HG03469 (cell line): Measurements from ENCODE around the gene PLA2G2C.

ENCODE experiments used
- ATAC-seq: cut with Tn5 transposase; IDR thresholded peaks from one replicate; pipeline ENCODE4 v1.9.1; 2021; ENCODE audit warnings: mild to moderate bottlenecking, moderate library complexity, moderate number of reproducible peaks; ENCODE audit not compliant: unreplicated experiment

The PLA2G2C gene

GRCh38 chr1:20209471-20209870 lies 23.2 kb upstream of the PLA2G2C start:
- ATAC-seq: no peak

- ATAC-seq: no peak
These were observed 21.2 kb upstream of the PLA2G2C start for GRCh38 chr1:20207546-20207945.

DNA sequence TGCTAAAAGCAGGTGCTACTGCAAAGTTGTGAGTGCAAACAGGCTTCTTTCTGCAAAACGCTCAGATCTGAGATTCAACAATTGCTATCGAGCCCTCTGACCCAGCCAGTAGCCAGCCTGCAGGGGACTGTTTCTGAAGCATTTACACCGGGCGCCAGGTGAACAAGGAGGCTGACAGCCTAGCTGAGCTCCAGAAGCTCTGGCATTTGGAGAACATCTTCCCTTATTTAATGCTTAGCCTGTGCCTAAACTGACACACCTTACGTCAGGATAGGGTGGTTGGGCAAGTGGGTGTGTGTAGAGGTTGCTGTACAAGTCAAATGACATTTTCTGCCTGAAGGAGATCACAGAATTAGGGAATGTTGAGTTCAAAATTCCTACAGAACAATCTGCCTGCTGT lies 15.8 kb upstream of the PLA2G2C start:
- no peak for ATAC-seq

DNA sequence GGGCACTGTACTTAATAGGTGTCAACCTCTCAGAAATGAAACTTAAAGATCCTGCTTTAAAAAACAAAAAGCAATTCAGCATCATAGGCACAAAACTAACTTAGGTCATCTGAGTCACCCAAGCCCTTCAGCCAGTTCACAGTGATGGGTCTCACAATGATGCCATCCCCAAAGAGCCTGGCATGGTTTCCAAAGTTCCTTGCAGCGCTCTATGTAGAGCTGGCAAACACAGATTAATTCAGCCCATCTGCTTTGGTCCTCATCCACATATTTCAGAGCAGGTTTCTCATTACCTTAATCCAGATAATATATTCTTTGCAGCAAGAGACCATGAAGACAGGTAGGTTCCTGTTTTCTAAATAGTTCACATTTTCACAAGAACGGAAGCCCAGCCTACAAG lies 14.6 kb upstream of the PLA2G2C start:
- no peak for ATAC-seq

DNA sequence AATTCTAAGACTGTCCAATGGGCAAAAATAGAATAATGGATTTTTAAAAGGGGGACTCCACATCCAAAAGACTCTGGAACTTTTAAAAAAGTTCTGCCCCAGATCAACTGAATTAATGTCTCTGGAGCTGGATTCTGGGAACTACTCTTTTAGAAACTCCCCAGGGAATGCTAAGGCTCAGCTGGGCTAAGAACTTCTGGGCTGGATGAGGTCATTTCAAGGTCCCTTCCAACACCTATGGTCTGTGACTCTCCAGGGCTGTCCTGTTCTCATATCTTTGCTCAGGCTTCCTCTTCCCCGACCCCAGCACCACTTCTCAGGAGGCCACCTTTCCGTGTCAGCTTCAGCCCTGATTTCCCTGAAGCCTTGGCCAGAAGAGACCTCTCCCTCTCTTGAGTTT lies 13.5 kb upstream of the PLA2G2C start:
- ATAC-seq: no peak

DNA sequence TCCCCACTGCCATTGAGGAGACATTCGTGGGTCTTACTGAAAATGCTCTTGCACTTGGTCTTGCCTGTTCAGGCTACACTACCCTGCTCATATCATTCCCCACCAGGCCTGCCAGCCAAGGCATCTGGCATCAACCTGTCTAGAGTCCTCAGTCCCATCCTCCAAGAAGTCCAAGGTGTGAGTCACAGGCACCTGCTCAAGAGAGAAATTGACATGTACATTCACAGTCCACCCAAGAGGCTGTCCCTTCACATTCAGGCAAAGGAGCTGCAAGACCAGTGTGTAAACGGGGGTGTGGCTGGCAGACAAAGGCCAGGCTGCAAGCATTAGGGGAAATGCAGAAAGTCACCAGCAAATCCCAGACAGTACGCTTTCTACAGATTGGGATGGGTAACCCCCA lies 13.1 kb upstream of the PLA2G2C start:
- ATAC-seq: no peak

GRCh38 chr1:20198918-20199317 lies 12.6 kb upstream of the PLA2G2C start:
- ATAC-seq: no peak

GRCh38 chr1:20198296-20198695 lies 12.0 kb upstream of the PLA2G2C start:
- ATAC-seq: no peak

DNA sequence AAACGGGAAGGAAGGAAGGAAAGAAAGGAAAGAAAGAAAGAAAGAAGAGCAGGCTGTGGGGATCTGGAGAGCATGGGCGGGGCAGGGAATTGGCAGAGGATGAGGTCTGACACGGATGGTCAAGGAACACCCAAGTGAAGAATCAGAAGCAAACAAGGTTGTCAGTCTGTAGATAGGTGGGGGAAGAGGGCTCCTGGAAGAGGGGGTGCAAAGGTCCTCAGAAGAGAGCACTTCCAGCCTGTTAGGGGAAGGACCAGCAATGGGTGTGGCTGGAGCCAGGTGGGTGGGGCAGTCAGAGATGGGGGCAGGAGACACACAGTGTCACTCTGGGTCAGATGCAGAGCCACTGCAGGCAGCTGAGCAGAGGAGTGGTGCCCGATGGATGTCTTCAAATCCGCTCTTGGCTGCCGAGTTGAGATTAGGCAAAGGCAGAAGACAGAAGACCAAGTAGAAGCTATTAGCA lies 11.0 kb upstream of the PLA2G2C start:
- ATAC-seq: no peak

DNA sequence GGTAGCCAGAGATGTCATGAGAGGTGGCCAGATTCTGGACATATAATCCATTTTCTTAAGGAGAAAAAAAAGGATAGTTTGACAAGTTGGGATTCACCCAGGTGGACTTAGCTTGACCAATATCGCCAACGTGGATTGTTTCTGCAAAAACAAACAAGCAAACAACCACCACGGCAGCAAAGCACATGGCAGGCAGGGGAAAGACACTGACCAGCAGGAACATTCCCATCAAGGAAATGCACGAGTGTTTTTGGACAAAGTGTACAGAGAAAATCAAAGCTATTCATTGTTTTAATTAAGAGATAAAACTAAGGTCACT lies 9.1 kb upstream of the PLA2G2C start:
- ATAC-seq: no peak

DNA sequence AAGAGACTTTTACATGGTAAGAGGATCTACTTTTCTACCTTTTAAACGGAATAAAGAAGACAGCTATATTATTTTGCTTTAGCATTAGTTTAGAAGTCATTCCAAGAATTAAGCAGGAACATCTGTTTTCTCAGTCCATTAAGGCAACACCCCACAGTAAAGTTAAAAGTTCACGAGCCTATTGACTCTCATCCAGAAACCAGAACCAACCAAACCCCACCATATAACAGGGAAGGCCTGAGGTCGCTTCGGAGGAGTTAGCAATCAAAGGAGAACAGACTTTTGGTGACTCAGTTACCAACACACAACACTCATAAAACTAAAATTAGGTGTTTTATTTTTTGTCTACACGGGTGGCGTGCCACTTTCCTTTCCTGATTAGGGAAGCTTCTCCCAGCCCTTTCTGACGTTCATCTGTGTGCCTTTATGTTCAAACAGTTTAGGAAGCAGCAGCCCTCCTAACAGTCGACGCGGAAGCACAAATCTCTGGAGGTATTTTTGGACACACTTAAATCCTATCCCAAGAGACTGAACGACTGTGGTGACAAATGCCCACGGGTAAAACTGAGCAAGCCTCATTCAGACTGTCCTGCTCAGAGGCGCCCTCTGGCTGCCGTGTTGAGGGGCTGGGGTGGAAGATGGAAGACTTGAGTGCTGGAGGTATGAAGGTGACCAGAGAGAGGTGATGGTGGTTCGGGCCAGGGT lies 8.6 kb upstream of the PLA2G2C start:
- no peak for ATAC-seq

- no peak for ATAC-seq
These were observed 7.9 kb upstream of the PLA2G2C start for GRCh38 chr1:20194224-20194623.

- ATAC-seq: no peak
These were observed 6.6 kb upstream of the PLA2G2C start for GRCh38 chr1:20192871-20193411.

- no peak for ATAC-seq
These were observed 6.0 kb upstream of the PLA2G2C start for GRCh38 chr1:20192364-20192763.

- ATAC-seq: no peak
These were observed 5.0 kb upstream of the PLA2G2C start for GRCh38 chr1:20191266-20191825.

DNA sequence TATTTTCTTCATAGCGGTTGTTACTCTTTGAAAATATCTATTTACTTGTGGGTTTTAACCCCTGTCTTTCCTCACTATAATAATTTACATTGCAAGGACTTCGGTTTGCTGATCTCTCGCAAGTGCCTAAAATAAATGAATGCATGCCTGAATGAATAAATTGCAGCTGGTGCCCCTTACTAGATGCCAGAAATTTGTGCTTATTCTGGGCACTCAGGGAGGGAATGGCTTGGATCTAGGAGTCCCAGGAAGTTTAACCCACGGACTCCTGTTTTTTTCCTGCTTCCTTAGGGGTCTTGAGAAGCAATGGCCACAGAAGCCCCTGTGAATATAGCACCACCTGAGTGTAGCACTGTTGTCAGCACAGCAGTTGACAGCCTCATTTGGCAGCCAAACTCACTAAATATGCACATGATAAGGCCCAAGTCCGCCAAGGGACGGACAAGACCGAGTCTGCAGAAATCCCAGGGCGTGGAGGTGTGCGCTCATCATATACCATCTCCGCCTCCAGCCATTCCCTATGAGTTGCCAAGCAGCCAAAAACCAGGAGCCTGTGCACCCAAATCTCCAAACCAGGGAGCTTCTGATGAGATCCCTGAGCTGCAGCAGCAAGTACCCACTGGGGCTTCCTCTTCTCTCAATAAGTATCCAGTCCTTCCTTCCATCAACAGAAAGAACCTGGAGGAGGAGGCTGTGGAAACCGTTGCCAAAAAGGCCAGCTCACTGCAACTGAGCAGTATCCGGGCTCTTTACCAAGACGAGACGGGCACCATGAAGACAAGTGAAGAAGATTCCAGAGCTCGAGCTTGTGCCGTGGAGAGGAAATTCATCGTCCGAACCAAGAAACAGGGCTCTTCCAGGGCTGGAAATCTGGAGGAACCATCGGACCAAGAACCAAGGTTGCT lies 4.2 kb upstream of the PLA2G2C start:
- no peak for ATAC-seq

- ATAC-seq: no peak
These were observed 3.3 kb upstream of the PLA2G2C start for GRCh38 chr1:20189664-20190063.

- no peak for ATAC-seq
These were observed 2.1 kb upstream of the PLA2G2C start for GRCh38 chr1:20188455-20188817.

GRCh38 chr1:20187813-20188454 lies 1.6 kb upstream of the PLA2G2C start:
- no peak for ATAC-seq

GRCh38 chr1:20187103-20187812 lies 940 bp upstream of the PLA2G2C start:
- ATAC-seq: no peak
